Activated CD8-positive, alpha-beta T cell treated with anti-CD3 and anti-CD28 coated beads, Interleukin-2, amount 10 ng/mL, durations not matched to agents 7 days and 5 days (primary cell): ENCODE results near the gene SF3A1. TPM values are rescaled to one million over a fixed set of nuclear protein-coding genes. Genes with fewer than 3 reads are reported as not detected.

ENCODE experiments used
- ATAC-seq: fragments of 150-1000 bp; cut with Tn5 transposase; one replicate; pipeline ENCODE4 v1.10.0; 2021; ENCODE audit warnings: moderate library complexity
- CTCF ChIA-PET: fragments of 350-600 bp; sonication (Branson Sonifier 250); formaldehyde crosslinking; loops from one replicate; lab custom pipeline; 2021; ENCODE audit warnings: antibody characterized with exemption; lab: Charles Lee
- POLR2A ChIA-PET: fragments of 350-600 bp; sonication (Branson Sonifier 250); formaldehyde crosslinking; loops from one replicate; lab custom pipeline; 2021; ENCODE audit warnings: antibody characterized with exemption; lab: Charles Lee
- DNase-seq: peaks from one replicate; pipeline ENCODE4 v3.0.0-alpha.2; 2020
- H3K27ac Mint-ChIP-seq: one replicate; pipeline ENCODE4 v1.8.0; 2021; ENCODE audit warnings: mild to moderate bottlenecking, mixed read lengths
- H3K27me3 Mint-ChIP-seq: one replicate; pipeline ENCODE4 v1.8.0; 2021; ENCODE audit warnings: low read depth, mixed read lengths
- H3K36me3 Mint-ChIP-seq: one replicate; pipeline ENCODE4 v1.8.0; 2021; ENCODE audit warnings: low read depth, mixed read lengths
- H3K4me1 Mint-ChIP-seq: one replicate; pipeline ENCODE4 v1.8.0; 2021; ENCODE audit warnings: low read depth, mixed read lengths
- H3K4me3 Mint-ChIP-seq: one replicate; pipeline ENCODE4 v1.8.0; 2021; ENCODE audit warnings: mild to moderate bottlenecking, mixed read lengths
- H3K9me3 Mint-ChIP-seq: one replicate; pipeline ENCODE4 v1.8.0; 2022; ENCODE audit warnings: mixed read lengths; ENCODE audit not compliant: insufficient read depth
- total RNA-seq, 2 experiments: library from RNA; stranded (reverse); gene quantifications; one replicate each; pipeline ENCODE4 v1.2.3, GENCODE V29; 2021

Gene SF3A1
- total RNA-seq, 2 experiments from 2014 or later: 211 to 246 TPM

- Mint-ChIP-seq H3K27me3 (no peaks in the 10 kb centered on the region), H3K4me3 (no peak overlapping the region), H3K27ac (no peak overlapping the region), H3K36me3 (no peaks in the 10 kb centered on the region), H3K9me3 (no peaks in the 10 kb centered on the region), H3K4me1 (no peaks in the 10 kb centered on the region)
- ChIA-PET CTCF (no interaction called here), POLR2A (no interaction called here)
- ATAC-seq (no peak), DNase-seq (no peak)
Measured at GRCh38 chr22:30370641-30371230, 14.0 kb upstream of the SF3A1 start.

DNA sequence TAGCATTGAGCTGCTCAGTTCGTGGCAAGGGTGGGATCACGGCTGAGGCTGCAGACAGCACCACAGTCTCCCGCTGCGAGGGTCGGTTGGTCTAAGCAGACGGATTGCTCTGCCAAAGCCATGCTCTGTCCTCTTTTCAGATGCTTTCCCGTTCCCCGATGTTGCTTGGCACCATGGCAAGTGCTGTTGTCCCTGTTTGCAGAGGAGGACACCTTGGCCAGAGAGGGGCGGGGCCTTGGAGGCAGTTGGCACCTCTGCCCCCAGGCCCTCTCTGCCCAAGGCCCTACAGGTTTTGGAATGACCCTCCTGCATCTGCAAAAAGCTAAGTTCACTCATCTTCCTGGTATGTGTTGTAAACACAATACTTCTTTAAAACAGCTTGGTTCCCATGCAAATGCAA is 11.7 kb upstream of the SF3A1 start:
- ChIA-PET CTCF (interaction anchor here (3.1 kb wide), 1 partner anchor 80 kb away, joined by 11 read pairs; no protein-coding TSS in a partner anchor), POLR2A (interaction anchor here (1.4 kb wide), 1 partner anchor 11 kb away, joined by 5 read pairs; the partner anchor contains the start of genes CCDC157 and SF3A1)
- H3K9me3 Mint-ChIP-seq: no peaks in the 10 kb centered on the region
- no peaks in the 10 kb centered on the region for H3K27me3 Mint-ChIP-seq
- no peaks in the 10 kb centered on the region for H3K4me1 Mint-ChIP-seq
- no peak overlapping the region for H3K4me3 Mint-ChIP-seq
- DNase-seq (no peak), ATAC-seq (no peak)
- H3K27ac Mint-ChIP-seq: no peak overlapping the region
- H3K36me3 Mint-ChIP-seq: no peaks in the 10 kb centered on the region

GRCh38 chr22:30365891-30366290 is 9.2 kb upstream of the SF3A1 start:
- H3K4me1 Mint-ChIP-seq: peaks cover 15% of the 10 kb centered on the region
- CTCF ChIA-PET: interaction anchor here (1.3 kb wide), 1 partner anchor 22 kb away, joined by 3 read pairs; no protein-coding TSS in a partner anchor
- DNase-seq (no peak), ATAC-seq (no peak)
- H3K36me3 Mint-ChIP-seq: no peaks in the 10 kb centered on the region
- POLR2A ChIA-PET: interaction anchor here (0.8 to 1.5 kb wide), 2 partner anchors 9 to 33 kb away, joined by 3 to 6 read pairs; partner anchors contain the start of genes CCDC157 and SF3A1
- no peaks in the 10 kb centered on the region for H3K27me3 Mint-ChIP-seq
- H3K9me3 Mint-ChIP-seq: no peaks in the 10 kb centered on the region
- H3K27ac Mint-ChIP-seq: no peak overlapping the region
- no peak overlapping the region for H3K4me3 Mint-ChIP-seq

- no peaks in the 10 kb centered on the region for H3K9me3 Mint-ChIP-seq
- H3K4me1 Mint-ChIP-seq: peaks cover 19% of the 10 kb centered on the region
- H3K4me3 Mint-ChIP-seq: no peak overlapping the region
- ATAC-seq: no peak
- H3K27me3 Mint-ChIP-seq: no peaks in the 10 kb centered on the region
- peak overlapping the region; percentile 34 for H3K27ac Mint-ChIP-seq
- ChIA-PET CTCF (no interaction called here), POLR2A (no interaction called here)
- no peak for DNase-seq
- no peaks in the 10 kb centered on the region for H3K36me3 Mint-ChIP-seq
Measured at GRCh38 chr22:30362651-30363281, 6.1 kb upstream of the SF3A1 start.

GRCh38 chr22:30361916-30362650 is 5.4 kb upstream of the SF3A1 start:
- POLR2A ChIA-PET: interaction anchor here (1.1 kb wide), 1 partner anchor 73 kb away, joined by 3 read pairs; the partner anchor contains the start of gene CASTOR1
- CTCF ChIA-PET: interaction anchor here (1.1 kb wide), 1 partner anchor 74 kb away, joined by 3 read pairs; no protein-coding TSS in a partner anchor
- ATAC-seq (no peak), DNase-seq (no peak)
- Mint-ChIP-seq H3K9me3 (no peaks in the 10 kb centered on the region), H3K4me1 (peaks cover 22% of the 10 kb centered on the region), H3K27me3 (no peaks in the 10 kb centered on the region), H3K36me3 (no peaks in the 10 kb centered on the region), H3K4me3 (no peak overlapping the region), H3K27ac (peak overlapping the region; percentile 34)

DNA sequence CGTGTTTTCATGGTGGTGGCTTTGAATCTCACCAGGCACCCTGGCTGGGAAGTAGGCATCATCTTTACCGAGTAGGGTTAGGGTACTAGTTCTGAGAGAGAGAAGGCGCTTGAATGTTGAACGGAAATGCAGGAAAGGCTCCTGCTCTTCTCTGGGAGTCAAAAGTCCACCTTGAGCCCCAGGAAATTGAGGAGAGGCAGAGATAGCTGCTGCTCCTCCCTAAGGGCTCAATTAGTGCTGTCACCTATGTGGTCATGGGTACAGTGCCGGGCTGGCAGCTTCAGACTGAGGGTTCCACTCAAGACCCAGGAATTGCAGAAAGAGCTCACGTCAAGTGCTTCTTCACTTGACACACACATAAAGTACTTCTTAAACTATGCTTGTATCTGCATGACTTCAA is 1.8 kb upstream of the SF3A1 start:
- Mint-ChIP-seq H3K27ac (no peak overlapping the region), H3K4me3 (no peak overlapping the region), H3K27me3 (no peaks in the 10 kb centered on the region), H3K4me1 (peaks cover 48% of the 10 kb centered on the region), H3K9me3 (no peaks in the 10 kb centered on the region), H3K36me3 (peaks cover 20% of the 10 kb centered on the region)
- ChIA-PET CTCF (interaction anchor here (0.8 to 1.6 kb wide), 3 partner anchors 12 to 71 kb away, joined by 3 to 19 read pairs (median 3); no protein-coding TSS in a partner anchor), POLR2A (interaction anchor here (1.7 kb wide), 1 partner anchor 32 kb away, joined by 5 read pairs; the partner anchor contains the start of gene TBC1D10A)
- DNase-seq (no peak), ATAC-seq (no peak)

- ATAC-seq: no peak
- Mint-ChIP-seq H3K27ac (peak overlapping the region; percentile 9), H3K4me3 (peak overlapping the region; percentile 97), H3K4me1 (peaks cover 53% of the 10 kb centered on the region), H3K27me3 (no peaks in the 10 kb centered on the region), H3K9me3 (no peaks in the 10 kb centered on the region), H3K36me3 (peaks cover 26% of the 10 kb centered on the region)
- CTCF ChIA-PET: interaction anchor here (0.8 to 2.1 kb wide), 5 partner anchors 11 to 94 kb away, joined by 3 to 19 read pairs (median 4); no protein-coding TSS in a partner anchor
- POLR2A ChIA-PET: interaction anchor here (1.0 to 2.4 kb wide), 9 partner anchors 11 to 67 kb away, joined by 3 to 36 read pairs (median 7); partner anchors contain the start of genes CASTOR1 and TBC1D10A
- no peak for DNase-seq
Measured at GRCh38 chr22:30357650-30358215, 1.0 kb upstream of the SF3A1 start.

DNA sequence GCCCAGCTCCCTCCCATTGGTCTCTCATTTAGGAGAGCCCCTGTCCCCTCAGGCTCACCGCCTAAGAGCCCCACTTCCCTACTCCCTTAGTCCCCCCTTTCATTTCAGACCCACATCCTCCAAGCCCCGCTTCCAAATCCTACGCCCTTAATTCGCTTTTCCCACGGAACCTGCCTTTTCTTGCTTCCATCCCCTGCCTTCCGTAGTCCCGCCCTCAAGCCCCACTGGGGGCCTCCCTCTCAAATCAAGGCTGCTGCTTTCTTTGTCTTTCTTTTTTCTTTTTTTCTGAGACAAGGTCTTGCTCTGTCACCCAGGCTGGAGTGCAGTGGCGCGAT is 509 bp upstream of the SF3A1 start:
- Mint-ChIP-seq H3K27ac (peak overlapping the region; percentile 85), H3K4me1 (peaks cover 51% of the 10 kb centered on the region), H3K9me3 (no peaks in the 10 kb centered on the region), H3K36me3 (peaks cover 31% of the 10 kb centered on the region), H3K4me3 (peak overlapping the region; percentile 97), H3K27me3 (no peaks in the 10 kb centered on the region)
- POLR2A ChIA-PET: interaction anchor here (0.6 to 2.4 kb wide), 19 partner anchors 8 to 559 kb away, joined by 3 to 36 read pairs (median 5); partner anchors contain the start of genes CASTOR1, SEC14L2 and TBC1D10A
- ATAC-seq (peak; percentile 13), DNase-seq (no peak)
- CTCF ChIA-PET: interaction anchor here (0.6 to 5.0 kb wide), 9 partner anchors 28 to 94 kb away, joined by 3 to 49 read pairs (median 4); partner anchors contain the start of genes CASTOR1 and RNF215

- CTCF ChIA-PET: interaction anchor here (0.9 to 5.0 kb wide), 2 partner anchors 66 to 73 kb away, joined by 3 to 49 read pairs; partner anchors contain the start of gene CASTOR1
- Mint-ChIP-seq H3K27ac (peak overlapping the region; percentile 33), H3K9me3 (no peaks in the 10 kb centered on the region), H3K36me3 (peaks cover 55% of the 10 kb centered on the region), H3K4me1 (peaks cover 48% of the 10 kb centered on the region), H3K27me3 (no peaks in the 10 kb centered on the region), H3K4me3 (no peak overlapping the region)
- POLR2A ChIA-PET: interaction anchor here (0.6 to 1.1 kb wide), 3 partner anchors 9 to 685 kb away, joined by 3 to 5 read pairs (median 3); no protein-coding TSS in a partner anchor
- ATAC-seq (no peak), DNase-seq (no peak)
Measured at GRCh38 chr22:30354644-30355043, 2.0 kb downstream of the SF3A1 start.

- Mint-ChIP-seq H3K4me1 (peaks cover 54% of the 10 kb centered on the region), H3K27me3 (no peaks in the 10 kb centered on the region), H3K4me3 (no peak overlapping the region), H3K27ac (no peak overlapping the region), H3K36me3 (peaks cover 73% of the 10 kb centered on the region), H3K9me3 (no peaks in the 10 kb centered on the region)
- ChIA-PET POLR2A (interaction anchor here (0.6 to 1.2 kb wide), 2 partner anchors 62 to 286 kb away, joined by 3 to 5 read pairs; partner anchors contain the start of gene CASTOR1), CTCF (no interaction called here)
- no peak for DNase-seq
- ATAC-seq: no peak
Measured at GRCh38 chr22:30351226-30351625, 5.5 kb downstream of the SF3A1 start.

- H3K4me1 Mint-ChIP-seq: peaks cover 34% of the 10 kb centered on the region
- peaks cover 78% of the 10 kb centered on the region for H3K36me3 Mint-ChIP-seq
- no peak overlapping the region for H3K4me3 Mint-ChIP-seq
- POLR2A ChIA-PET: interaction anchor here (1.1 to 1.3 kb wide), 2 partner anchors 9 to 16 kb away, joined by 3 to 4 read pairs; no protein-coding TSS in a partner anchor
- H3K9me3 Mint-ChIP-seq: no peaks in the 10 kb centered on the region
- ATAC-seq (no peak), DNase-seq (no peak)
- CTCF ChIA-PET: interaction anchor here (1.2 to 1.6 kb wide), 2 partner anchors 10 to 61 kb away, joined by 3 to 6 read pairs; no protein-coding TSS in a partner anchor
- H3K27ac Mint-ChIP-seq: peak overlapping the region; percentile 50
- H3K27me3 Mint-ChIP-seq: no peaks in the 10 kb centered on the region
Measured at GRCh38 chr22:30348809-30349208, 7.9 kb downstream of the SF3A1 start.
